ENCODE results near the gene EXT2.

EXT2 gene

GRCh38 chr11:44159848-44160721 is 64.6 kb downstream of the EXT2 start:
- in situ Hi-C loops (cut with HindIII; ENCODE audit: low sequenced_read_pairs): no loop called here

GRCh38 chr11:44162004-44162403 is 66.5 kb downstream of the EXT2 start:
- in situ Hi-C loops (cut with HindIII; ENCODE audit: low sequenced_read_pairs): no loop called here

- in situ Hi-C loops (cut with HindIII; ENCODE audit: low sequenced_read_pairs): no loop called here
Measured at GRCh38 chr11:44162662-44163061, 67.2 kb downstream of the EXT2 start.

- in situ Hi-C loops (cut with HindIII; ENCODE audit: low sequenced_read_pairs): no loop called here
Measured at GRCh38 chr11:44165432-44165831, 70.0 kb downstream of the EXT2 start.

- in situ Hi-C loops (cut with HindIII; ENCODE audit: low sequenced_read_pairs): no loop called here
Measured at GRCh38 chr11:44167046-44167445, 71.6 kb downstream of the EXT2 start.

- in situ Hi-C loops (cut with HindIII; ENCODE audit: low sequenced_read_pairs): no loop called here
Measured at GRCh38 chr11:44171518-44171917, 76.0 kb downstream of the EXT2 start.

GRCh38 chr11:44172966-44173365 is 77.5 kb downstream of the EXT2 start:
- in situ Hi-C loops (cut with HindIII; ENCODE audit: low sequenced_read_pairs): no loop called here

GRCh38 chr11:44174842-44175241 is 79.4 kb downstream of the EXT2 start:
- in situ Hi-C loops (cut with HindIII; ENCODE audit: low sequenced_read_pairs): no loop called here

GRCh38 chr11:44176546-44177213 is 81.2 kb downstream of the EXT2 start:
- in situ Hi-C loops (cut with HindIII; ENCODE audit: low sequenced_read_pairs): no loop called here

GRCh38 chr11:44177905-44178304 is 82.4 kb downstream of the EXT2 start:
- in situ Hi-C loops (cut with HindIII; ENCODE audit: low sequenced_read_pairs): no loop called here

- in situ Hi-C loops (cut with HindIII; ENCODE audit: low sequenced_read_pairs): no loop called here
Measured at GRCh38 chr11:44178381-44178780, 82.9 kb downstream of the EXT2 start.

GRCh38 chr11:44179173-44179572 is 83.7 kb downstream of the EXT2 start:
- in situ Hi-C loops (cut with HindIII; ENCODE audit: low sequenced_read_pairs): no loop called here

- in situ Hi-C loops (cut with HindIII; ENCODE audit: low sequenced_read_pairs): no loop called here
Measured at GRCh38 chr11:44180107-44180506, 84.6 kb downstream of the EXT2 start.

- in situ Hi-C loops (cut with HindIII; ENCODE audit: low sequenced_read_pairs): no loop called here
Measured at GRCh38 chr11:44185522-44185921, 90.0 kb downstream of the EXT2 start.

- in situ Hi-C loops (cut with HindIII; ENCODE audit: low sequenced_read_pairs): no loop called here
Measured at GRCh38 chr11:44186321-44186930, 90.9 kb downstream of the EXT2 start.

GRCh38 chr11:44188643-44189042 is 93.2 kb downstream of the EXT2 start:
- in situ Hi-C loops (cut with HindIII; ENCODE audit: low sequenced_read_pairs): no loop called here

- in situ Hi-C loops (cut with HindIII; ENCODE audit: low sequenced_read_pairs): no loop called here
Measured at GRCh38 chr11:44189986-44190882, 94.8 kb downstream of the EXT2 start.

GRCh38 chr11:44190883-44191230 is 95.4 kb downstream of the EXT2 start:
- in situ Hi-C loops (cut with HindIII; ENCODE audit: low sequenced_read_pairs): no loop called here

GRCh38 chr11:44191322-44192016 is 96.0 kb downstream of the EXT2 start:
- in situ Hi-C loops (cut with HindIII; ENCODE audit: low sequenced_read_pairs): no loop called here

GRCh38 chr11:44192017-44192385 is 96.5 kb downstream of the EXT2 start:
- in situ Hi-C loops (cut with HindIII; ENCODE audit: low sequenced_read_pairs): no loop called here

Data from endothelial cell of hepatic sinusoid (primary cell).